GM15510 (cell line): ENCODE data around the gene SMARCAD1.

Experiments
- POLR2A ChIP-seq: IDR thresholded peaks from 3 replicates; pipeline ENCODE4 v1.6.1; 2011; ENCODE audit warnings: borderline replicate concordance; ENCODE audit not compliant: insufficient read length; ENCODE audit errors: extremely low read depth

SMARCAD1 gene

DNA sequence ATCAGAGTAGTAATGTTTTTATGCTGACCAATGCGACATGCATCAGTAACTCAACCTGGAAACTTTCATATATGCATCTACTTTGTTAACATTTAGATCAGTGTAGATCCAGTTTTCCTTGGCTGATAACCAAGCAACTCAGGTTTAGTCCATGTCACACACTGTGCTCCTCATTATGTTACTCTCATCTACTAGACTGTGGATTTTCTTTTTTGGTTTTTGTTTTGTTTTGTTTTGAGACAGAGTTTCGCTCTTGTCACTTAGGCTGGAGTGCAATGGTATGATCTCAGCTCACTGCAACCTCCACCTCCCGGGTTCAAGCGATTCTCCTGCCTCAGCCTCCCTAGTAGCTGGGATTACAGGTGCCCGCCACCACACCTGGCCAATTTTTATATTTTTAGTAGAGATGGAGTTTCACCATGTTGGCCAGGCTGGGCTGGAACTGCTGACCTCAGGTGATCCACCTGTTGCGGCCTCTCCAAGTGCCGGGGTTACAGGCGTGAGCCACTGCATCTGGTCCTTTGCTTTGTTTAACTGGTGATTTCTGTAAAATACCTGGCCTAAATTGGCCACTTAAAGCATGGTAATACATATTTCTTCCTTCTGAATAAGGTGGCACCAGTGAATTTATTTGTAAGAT lies 48.6 kb downstream of the SMARCAD1 start:
- no peak for TF ChIP-seq POLR2A

DNA sequence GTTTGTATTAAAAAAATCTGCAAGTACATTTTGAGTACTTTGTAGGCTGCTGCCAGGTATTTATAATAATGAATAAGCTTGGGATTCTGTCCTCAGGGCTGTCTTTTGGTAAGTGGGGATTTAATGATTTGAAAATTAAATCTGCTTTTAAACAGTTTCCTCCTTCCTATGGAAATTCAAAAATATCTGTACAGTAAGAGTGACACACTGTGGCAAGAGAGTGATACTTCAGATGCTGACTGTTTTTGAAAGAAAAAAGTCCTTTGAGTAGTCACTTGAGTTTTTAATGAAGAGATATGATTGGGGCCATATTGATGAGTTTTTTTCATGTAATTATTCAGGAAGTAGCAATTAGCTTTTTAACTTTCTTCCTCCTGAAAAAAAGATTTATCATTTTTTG lies 49.2 kb downstream of the SMARCAD1 start:
- no peak for TF ChIP-seq POLR2A

DNA sequence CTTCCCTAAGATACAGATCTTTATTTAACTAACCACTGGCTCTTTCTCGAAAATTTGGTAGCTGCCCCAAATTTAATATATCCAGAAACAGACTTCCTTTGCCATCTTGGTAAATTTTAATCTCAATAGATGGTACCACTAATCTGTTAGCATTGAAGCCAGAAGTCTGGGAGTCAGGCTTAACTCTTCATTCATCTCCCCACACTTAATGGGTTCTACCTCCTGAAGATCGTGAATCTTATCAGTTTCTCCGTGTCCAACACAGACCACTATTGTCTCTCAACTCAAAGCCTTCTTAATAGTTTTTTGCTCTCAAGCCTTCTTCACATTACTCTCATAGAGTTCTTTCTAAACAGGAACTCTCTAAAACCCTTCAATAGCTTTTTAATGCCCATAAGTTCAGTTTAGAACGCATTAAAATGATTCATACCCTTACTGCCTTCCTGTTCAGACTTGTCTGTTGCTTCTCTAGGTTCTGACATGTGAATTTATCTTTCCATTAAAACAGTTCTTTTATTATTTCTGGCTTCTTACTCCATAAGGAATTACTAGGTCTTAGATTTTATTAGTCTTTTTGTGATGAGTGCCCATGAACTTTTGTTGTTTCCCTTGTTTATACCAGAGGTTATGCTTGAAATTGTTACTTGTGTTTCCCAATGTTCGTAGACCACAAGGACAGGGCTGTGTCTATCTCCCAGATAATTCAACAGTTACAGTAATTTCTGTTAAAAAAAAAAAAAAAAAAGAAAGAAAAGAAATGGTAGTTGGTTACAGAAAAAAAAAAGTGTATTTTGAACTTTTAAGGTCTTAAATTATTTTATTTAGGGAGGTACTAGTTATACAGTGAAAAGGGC lies 54.7 kb downstream of the SMARCAD1 start:
- TF ChIP-seq POLR2A = no peak

DNA sequence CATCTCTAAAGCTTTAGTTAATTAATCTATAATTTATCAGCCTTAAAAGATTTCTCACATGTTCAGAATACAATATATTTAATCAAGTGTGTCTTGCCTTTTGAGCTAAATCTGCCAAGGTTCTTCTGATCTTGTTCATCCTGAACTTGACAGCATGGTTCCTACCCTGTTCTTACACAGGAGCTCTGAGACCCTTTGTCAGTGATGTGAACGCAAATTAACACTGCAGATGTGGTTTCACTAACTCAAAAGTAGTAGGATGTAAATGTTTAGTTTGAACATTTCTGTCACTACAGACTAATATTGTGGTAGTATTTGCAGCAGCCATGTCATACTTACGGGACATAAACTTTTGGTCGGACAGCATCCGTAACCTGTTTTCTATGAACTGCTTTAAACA lies 59.4 kb downstream of the SMARCAD1 start:
- TF ChIP-seq POLR2A = no peak

DNA sequence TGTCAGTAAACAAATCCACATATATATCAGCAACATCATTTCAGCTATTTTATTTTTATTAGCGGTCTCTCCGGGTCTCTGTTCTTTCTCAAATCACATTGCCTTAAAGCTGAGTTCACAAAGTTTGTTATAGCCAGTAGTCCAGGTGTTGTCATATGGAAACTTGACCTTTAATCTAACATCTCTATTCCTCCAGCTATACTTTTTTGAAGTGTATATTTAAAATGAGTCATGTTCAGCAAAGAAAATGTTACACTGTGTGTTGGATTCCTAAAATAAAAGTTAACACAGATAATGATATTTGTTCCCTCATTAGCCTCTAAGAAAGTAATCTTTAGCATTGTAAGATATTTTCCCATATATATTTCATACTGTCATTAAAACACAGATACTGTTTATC lies 63.6 kb downstream of the SMARCAD1 start:
- no peak for TF ChIP-seq POLR2A

DNA sequence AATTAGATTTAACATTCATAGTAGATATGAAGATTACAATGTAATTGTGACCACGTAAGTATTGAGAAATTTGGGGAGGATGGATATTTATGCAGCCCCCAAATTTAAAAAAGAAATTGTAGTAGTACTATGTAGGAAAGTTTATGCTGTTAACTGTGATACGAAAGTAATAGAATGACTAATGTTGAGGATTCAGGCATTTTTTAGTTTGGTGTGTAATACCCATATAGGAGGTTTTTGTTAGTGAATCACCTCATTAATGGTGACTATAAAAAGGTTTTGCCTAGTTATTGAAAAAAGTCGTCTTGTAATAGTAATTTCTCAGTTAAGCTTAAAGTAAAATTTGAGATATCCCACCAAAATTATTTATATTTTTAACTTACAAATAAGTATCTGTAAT lies 67.2 kb downstream of the SMARCAD1 start:
- TF ChIP-seq POLR2A = no peak

DNA sequence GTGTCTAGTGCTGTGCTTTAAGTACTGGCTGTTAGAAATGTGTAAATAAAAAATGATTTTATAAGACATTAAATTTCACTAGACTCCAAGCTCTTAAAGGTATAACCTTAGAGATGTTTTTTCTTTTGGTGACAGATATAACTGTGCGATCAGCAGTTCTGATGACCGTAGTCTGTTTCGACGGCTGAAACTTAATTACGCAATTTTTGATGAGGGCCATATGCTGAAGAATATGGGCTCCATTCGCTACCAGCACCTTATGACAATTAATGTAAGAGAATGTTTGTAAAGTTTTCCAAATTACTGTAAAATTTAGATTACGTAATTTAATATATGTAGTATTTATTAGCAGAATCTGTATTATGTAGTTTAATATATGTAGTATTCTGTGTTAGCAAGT lies 68.5 kb downstream of the SMARCAD1 start:
- no peak for TF ChIP-seq POLR2A

DNA sequence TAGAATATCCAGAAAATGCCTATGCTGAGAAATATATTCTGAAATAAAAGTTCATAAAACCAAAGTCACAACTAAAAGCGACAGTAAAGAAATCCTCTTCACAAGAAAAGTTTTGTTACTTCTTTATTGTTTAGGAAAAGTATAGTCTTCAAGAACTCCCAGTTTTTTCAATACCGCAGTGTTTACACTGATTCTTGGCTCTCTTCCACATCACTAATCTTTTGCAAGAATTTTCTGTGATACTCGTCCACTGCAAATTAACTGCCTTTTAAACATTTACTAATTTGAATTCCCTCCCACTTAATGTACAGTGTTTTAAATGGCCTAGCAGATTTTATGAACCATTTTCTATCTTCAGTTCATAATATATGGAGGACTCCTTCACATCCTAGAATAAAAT lies 69.9 kb downstream of the SMARCAD1 start:
- TF ChIP-seq POLR2A = no peak

DNA sequence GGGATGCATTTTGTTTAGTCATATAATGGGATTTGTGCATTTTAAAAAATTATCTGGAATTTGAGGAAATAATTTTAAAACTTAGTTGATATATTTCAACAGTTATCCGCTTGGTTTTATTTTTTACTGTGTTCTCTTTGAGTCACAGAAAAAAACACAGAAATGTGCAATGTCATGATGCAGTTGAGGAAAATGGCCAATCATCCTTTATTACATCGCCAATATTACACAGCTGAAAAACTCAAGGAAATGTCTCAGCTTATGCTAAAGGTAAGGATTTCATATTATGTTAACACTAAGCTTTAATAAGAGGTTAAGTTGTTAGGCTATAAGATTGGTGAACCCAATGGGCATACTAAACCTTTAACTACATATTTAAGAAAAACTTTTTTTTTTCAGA lies 71.1 kb downstream of the SMARCAD1 start:
- no peak for TF ChIP-seq POLR2A

DNA sequence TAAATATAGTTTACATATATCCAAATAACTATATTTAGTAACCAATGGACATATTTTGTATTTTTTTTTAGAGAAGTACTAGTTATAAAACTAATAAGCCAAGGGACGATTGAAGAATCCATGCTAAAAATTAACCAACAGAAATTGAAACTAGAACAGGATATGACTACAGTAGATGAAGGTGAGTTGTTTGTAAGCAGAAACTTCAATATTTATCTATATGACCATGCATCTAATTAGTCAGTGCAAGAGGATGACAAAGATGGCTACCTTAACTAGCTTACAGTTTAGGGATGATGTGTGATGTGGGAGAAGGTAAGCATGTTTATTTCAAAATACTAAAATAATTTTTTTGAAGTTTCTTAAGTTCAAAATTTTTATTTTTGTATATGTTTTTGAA lies 77.2 kb downstream of the SMARCAD1 start:
- no peak for TF ChIP-seq POLR2A

DNA sequence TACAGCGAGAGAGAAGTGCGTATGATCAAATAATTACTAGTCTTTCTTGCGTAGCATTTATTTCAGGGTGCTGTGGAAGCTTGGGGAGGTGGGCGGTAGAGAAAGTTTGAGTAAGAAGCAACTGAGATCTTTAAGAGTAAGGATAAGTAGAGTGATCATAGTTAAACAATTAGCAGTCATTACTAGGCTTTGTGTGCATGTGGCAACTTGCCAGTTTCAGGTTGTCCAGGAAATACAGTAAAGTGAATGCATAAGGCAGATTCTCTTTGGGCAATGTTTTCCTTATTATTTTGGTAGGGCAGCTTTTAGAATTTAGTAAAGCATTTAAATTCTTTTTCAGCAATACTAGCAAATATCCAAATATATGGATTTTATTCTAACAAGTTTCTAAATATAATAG lies 78.0 kb downstream of the SMARCAD1 start:
- no peak for TF ChIP-seq POLR2A

DNA sequence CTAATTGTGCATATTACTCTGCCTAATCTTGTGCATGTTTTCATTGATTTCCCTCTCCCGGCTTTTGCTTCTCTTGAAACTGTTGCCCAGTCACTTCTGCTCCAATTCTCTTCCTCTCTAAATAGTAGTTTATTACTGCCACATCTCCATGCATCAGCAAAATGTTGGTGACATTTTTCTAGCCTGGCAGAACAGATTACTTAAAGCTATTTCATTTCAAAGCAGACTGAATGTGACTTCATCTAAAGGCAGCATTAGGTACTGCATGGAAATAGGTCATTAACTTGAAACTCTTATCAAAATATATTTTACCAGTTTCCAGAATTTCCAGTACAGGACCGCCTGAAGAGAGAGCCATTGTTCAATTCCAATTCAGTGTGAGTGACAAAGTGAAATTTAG lies 82.6 kb downstream of the SMARCAD1 start:
- no peak for TF ChIP-seq POLR2A

DNA sequence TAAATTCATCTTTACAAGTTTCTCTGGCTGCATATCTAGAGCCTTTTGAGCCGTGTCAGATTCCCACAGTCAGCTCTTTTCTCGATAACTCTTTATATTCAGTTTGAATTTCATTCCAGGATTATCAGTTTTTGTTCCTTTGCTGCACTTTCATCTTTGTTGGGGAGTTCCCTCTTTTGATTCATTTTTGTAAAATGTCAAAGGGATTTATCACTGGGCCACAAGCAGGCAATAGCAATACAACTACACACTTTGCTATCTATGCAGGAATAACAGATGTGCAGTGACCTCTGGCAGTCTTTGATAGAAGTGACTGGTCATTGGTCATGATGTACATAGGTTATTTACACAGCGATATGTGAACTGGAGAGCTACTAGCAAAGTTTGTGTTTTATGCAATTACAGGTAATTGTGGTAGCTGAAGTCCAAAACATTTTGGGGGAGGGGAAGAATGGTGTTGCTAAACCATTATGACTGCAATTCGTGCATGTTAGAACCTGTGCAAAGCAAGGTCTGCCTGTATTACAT lies 91.1 kb downstream of the SMARCAD1 start:
- no peak for TF ChIP-seq POLR2A

DNA sequence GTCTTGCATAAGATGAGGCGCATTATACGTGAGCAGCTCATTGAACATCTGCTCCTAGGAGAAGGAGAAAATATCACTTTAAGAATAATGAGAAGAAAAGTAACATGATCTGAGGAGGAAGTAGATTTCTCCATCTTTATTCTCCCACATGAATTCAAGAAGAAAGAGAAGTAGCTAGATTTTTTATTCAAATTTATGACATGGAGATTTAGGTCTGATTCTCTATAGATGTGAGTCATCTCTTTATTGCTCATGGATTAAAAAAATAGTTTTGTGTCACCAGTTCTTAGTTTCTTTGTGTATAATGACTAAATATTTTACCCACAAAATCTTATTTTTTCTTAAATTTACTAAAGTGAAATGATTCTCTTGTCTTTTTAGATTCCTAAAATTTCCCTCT lies 94.5 kb downstream of the SMARCAD1 start:
- no peak for TF ChIP-seq POLR2A

DNA sequence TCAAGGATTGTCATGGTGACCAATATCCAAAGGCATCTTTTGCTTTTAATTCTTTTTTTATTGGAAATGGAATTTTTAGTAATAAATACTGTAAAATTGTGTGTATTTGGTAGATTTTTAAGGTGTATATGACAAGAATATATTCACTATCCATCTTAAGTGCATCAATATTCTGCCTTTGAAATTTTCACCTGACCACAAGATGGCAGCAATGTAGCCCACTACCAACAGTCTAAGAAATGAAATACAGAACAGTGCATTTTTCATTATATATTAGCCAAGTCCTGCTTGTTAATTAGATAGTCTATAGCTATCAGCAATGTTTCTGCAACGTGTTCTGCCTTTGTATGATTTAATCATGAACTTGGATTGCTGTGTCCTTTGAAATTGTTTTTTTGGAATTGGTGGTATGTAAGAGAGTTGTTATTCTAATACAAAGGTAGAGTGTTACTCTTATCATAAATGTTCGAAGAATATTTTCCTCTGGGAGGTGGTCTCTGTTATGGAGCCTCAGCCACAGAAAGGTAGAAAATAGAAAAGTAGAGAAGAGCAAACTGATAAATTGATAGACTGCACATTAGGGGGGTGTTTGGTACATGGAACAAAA lies 96.8 kb downstream of the SMARCAD1 start:
- no peak for TF ChIP-seq POLR2A
